OCI-M2 (cell line): ENCODE measurements around the gene GEMIN5.

Experiments
- DNase-seq: peaks from one replicate; lab custom pipeline; 2025; ENCODE audit not compliant: unreplicated experiment; lab: John Stamatoyannopoulos, UW

Gene GEMIN5

GRCh38 chr5:154850255-154851062 is 87.6 kb downstream of the GEMIN5 start, which contains the start of gene FAXDC2:
Gene FAXDC2, minus strand, starts transcription at chr5:154850603. Its CDS starts 12,425 bp downstream, at chr5:154838178.
- no peak for DNase-seq

- DNase-seq = no peak
These were observed 88.2 kb downstream of the GEMIN5 start for GRCh38 chr5:154849791-154850201.

GRCh38 chr5:154849264-154849785 is 88.7 kb downstream of the GEMIN5 start:
- DNase-seq = no peak

GRCh38 chr5:154844809-154845208 is 93.2 kb downstream of the GEMIN5 start:
- no peak for DNase-seq

- DNase-seq = no peak
These were observed 95.1 kb downstream of the GEMIN5 start for GRCh38 chr5:154842689-154843530.

GRCh38 chr5:154841273-154841661 is 96.7 kb downstream of the GEMIN5 start:
- DNase-seq = no peak

GRCh38 chr5:154840435-154841272 is 97.4 kb downstream of the GEMIN5 start:
- peak; percentile 26 for DNase-seq
